HG03439 (cell line): ENCODE results near the gene CSF2RB.

ENCODE experiments used
- ATAC-seq: cut with Tn5 transposase; IDR thresholded peaks from one replicate; pipeline ENCODE4 v1.9.1; 2021; ENCODE audit warnings: mild to moderate bottlenecking, moderate library complexity; ENCODE audit not compliant: unreplicated experiment

The CSF2RB gene

GRCh38 chr22:36918586-36919284 is 5.3 kb downstream of the CSF2RB start:
- ATAC-seq, result no peak

GRCh38 chr22:36921309-36922104 is 8.1 kb downstream of the CSF2RB start:
- no peak for ATAC-seq

GRCh38 chr22:36922105-36922608 is 8.7 kb downstream of the CSF2RB start:
- no peak for ATAC-seq

GRCh38 chr22:36922711-36923110 is 9.3 kb downstream of the CSF2RB start:
- ATAC-seq, result no peak

GRCh38 chr22:36923131-36923788 is 9.8 kb downstream of the CSF2RB start:
- no peak for ATAC-seq

- ATAC-seq, result no peak
These were observed 10.8 kb downstream of the CSF2RB start for GRCh38 chr22:36924151-36924698.

- ATAC-seq, result no peak
These were observed 12.2 kb downstream of the CSF2RB start for GRCh38 chr22:36925388-36926290.

- ATAC-seq, result no peak
These were observed 12.9 kb downstream of the CSF2RB start for GRCh38 chr22:36926309-36926708.

GRCh38 chr22:36926721-36927435 is 13.4 kb downstream of the CSF2RB start:
- ATAC-seq, result no peak

- ATAC-seq, result no peak
These were observed 14.2 kb downstream of the CSF2RB start for GRCh38 chr22:36927671-36928070.

- ATAC-seq, result no peak
These were observed 14.8 kb downstream of the CSF2RB start for GRCh38 chr22:36928196-36928595.

GRCh38 chr22:36928786-36929535 is 15.5 kb downstream of the CSF2RB start:
- no peak for ATAC-seq

GRCh38 chr22:36929621-36930020 is 16.2 kb downstream of the CSF2RB start:
- no peak for ATAC-seq

- no peak for ATAC-seq
These were observed 16.9 kb downstream of the CSF2RB start for GRCh38 chr22:36930041-36930935.

GRCh38 chr22:36931446-36931845 is 18.0 kb downstream of the CSF2RB start:
- ATAC-seq, result no peak

GRCh38 chr22:36933629-36934417 is 20.4 kb downstream of the CSF2RB start:
- ATAC-seq, result no peak
